HCEC 1CT (cell line): Measurements from ENCODE around the gene FARP1.
A peak's percentile ranks its signal among the peaks of the same experiment; 100 is the strongest.

ENCODE experiments used
- DNase-seq: peaks from one replicate; pipeline ENCODE4 v3.0.0-alpha.2; 2017

The FARP1 gene

DNA sequence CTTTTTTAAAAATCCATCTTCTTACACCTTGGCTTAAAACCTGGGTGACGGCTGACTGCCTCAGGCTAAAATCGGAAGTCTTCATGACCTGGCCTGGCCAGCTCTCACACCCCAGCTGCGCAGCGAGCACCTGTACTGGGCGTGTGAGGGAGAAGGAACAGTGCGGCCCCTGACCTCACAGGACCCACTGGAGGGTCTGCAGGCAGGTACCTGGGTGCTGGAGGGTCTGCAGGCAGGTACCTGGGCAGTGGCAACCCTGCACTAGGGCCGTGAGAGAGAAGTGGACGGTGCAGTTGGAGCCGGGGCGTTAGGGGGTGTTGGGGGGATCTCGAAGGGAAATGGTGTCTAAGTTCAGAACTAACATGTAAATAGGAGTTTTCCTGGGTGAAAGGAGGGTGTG, 289.7 kb downstream of the FARP1 start:
- DNase-seq = no peak

DNA sequence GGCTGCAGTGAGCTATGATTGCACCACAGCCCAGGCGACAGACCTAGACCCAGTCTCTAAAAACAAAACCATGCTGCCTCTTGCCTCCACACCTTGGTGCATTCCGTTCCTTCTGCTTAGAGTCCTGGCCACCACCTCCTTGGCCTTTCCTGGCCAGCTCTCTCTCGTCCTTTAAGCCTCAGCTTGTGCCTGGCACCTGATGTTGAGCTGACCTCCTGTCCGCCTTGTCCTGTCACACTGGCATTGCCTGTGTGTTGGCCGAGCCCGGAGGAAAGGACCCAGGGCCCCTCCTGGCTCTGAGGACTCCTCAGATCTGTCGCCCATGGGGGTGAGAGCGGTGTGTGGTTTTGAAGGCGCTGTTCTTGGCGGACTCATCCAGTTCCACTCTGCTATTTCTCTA, 290.8 kb downstream of the FARP1 start:
- no peak for DNase-seq

DNA sequence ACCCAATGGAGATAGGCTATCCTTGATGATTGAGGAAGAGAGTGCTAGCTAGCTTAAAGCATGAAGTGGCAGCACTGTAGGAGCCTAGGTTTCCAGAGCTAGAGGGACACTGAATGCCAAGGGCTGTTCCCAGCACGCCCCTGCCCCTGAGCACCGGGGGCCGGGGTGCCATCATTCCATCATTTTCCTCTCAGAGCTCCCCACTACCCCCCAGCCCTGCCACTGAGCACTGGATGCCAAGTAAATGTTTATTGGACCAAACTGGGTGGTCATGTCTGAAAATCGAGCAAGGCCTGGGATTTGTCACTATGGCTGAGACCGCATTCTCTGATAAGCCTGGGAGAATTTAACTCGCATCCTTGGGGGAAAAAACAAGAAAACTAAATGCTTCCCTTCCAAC, 291.2 kb downstream of the FARP1 start:
- no peak for DNase-seq

DNA sequence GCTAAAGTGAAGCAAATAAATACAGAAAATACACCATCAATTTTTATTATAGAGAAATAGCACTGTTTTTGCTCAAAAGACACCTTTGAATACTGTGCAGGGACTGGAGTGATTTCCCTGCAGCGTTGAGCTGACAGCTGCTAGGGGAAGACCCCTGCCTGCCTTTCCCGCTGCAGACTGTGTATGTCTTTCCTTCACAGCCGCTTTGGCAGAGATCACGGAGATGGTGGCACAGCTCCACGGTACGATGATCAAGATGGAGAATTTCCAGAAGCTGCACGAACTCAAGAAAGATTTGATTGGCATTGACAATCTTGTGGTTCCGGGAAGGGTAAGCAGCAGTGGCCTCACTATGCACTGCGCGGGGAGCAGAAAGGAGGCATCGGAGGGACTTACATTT, 292.5 kb downstream of the FARP1 start:
- no peak for DNase-seq

DNA sequence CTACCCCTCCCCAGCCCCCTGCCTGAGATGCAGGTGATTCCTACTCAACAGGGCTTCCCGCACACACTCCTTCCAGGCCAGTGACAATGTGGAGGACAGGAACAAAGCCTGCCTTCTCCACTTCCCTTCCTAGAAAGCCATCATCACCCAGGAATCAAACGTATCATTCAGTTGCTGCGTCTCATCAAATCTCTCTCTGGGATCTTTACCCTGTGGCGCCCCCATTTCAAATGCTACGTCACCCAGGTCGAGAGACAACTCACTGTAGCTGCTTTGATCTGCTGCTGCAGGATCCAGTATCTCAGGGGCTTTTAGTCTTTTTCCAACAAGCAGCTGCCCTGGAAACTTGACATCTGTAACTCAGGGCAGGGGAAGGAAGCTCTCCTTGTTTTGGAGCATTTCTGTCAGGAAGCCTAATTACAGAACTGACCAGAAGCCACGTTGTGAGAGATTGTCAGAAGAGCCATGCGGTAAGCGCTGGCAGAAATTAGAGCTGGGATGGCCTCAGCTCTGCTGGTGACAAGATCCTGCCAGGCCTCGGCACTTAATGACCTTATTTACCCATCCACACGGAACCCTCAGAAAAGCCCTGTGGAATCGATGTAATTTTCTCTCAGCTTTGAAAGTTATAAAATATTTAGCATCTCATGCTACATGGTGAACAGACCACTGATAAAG, 293.5 kb downstream of the FARP1 start:
- DNase-seq = no peak

DNA sequence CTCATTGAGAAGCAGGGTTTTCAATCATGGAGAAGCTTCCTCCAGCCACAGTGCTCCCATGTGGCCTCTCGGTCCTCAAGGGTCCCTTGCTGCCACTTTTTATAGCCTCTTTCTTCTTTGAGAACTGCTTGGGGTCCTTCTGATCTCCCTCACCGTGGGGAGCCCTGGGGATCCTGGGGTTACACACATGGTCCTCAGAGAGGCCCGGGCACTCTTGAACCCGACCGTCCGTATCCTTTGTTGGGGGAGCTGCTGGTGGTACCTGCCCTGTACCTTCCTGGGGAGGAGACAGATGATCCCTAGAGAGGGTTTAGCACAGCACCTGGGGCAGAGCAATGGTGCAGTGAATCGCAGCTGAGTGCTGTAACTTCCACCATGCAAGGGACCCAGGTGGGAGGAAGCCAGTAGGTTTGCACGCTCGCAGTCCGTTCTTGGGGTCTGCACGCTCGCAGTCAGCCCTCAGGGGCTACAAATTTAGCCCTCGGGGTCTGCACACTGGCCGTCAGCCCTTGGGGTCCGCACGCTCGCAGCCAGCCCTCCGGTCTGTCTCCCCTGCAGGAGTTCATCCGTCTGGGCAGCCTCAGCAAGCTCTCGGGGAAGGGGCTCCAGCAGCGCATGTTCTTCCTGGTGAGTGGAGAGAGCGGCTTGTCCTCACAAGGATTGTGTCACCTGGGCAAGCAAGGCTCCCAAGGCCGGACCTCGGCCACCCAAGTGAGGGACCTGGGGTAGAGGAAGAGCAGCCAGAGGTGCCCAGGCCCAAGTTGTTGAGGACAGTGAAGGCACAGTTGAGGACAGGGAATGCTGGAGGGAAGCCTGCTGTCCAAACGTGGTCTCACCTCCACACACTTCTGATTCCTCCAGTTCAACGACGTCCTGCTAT, 295.6 kb downstream of the FARP1 start:
- no peak for DNase-seq

DNA sequence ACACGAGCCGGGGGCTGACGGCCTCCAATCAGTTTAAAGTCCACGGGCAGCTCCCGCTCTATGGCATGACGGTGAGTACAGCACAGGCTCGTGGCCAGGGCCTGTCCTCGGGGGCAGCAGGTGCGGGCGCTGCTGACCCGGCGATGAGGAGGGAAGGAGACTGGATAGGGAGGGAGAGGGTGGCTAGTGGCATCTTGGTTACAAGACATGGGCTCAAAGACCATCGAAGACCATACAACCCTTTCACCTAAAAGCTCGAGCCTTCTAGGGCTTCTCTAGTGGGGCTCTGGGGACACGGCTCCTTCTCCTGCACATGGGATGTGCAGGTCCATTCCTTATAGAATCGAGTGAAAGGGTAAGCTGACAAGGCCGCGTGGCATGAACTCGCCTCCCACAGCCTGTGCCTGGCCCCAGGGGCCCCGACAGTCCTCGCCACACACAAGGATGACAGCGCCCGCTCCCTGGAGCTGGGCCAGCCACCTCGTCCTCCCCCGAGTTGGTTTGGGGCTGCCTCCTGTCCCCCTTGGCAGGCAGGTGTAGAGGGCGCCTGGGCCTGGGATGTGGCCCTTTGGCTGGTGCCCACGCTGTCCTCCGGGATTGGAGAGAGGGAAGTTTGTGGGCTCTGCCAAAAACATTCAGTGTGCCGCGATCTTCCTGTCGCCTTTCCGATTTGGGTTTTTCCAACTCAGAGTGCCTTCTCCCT, 296.4 kb downstream of the FARP1 start:
- no peak for DNase-seq

DNA sequence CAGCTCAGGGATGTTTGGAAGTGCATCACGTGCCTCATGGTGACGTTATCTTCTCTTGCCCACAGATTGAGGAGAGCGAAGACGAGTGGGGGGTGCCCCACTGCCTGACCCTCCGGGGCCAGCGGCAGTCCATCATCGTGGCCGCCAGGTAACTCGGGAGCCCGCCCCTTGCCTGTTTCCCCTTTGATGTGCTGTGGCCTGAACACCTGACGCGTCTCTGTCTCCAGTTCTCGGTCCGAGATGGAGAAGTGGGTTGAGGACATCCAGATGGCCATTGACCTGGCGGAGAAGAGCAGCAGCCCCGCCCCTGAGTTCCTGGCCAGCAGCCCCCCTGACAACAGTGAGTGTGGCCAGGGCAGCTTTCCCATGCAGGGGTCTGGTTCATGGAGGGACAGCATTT, 297.0 kb downstream of the FARP1 start:
- no peak for DNase-seq

DNA sequence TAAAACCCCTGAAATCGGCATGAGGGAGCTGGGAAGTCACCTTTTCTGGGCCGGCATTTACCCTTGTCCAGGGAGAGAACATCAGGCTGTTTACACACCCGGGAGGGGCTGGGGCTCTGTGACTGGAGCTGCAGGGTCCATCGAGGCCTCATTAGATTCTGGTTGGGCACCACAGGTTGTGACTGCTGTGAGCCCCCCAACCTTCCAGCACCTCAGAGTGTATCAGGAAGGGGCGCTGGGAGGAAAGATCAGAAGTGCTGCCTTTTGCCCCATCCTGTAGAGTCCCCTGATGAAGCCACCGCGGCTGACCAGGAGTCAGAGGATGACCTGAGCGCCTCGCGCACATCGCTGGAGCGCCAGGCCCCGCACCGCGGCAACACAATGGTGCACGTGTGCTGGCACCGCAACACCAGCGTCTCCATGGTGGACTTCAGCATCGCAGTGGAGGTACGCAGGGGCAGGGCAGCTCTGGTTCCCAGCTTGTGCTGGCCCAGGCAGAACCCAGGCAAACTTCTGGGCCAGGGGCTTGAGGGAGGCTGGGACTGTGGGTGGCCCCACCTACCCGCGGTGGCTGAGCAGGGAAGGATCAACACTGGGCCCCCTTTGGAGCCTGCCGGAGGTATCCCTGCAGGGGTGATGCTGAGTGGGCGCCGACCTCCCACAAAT, 297.6 kb downstream of the FARP1 start:
- no peak for DNase-seq

DNA sequence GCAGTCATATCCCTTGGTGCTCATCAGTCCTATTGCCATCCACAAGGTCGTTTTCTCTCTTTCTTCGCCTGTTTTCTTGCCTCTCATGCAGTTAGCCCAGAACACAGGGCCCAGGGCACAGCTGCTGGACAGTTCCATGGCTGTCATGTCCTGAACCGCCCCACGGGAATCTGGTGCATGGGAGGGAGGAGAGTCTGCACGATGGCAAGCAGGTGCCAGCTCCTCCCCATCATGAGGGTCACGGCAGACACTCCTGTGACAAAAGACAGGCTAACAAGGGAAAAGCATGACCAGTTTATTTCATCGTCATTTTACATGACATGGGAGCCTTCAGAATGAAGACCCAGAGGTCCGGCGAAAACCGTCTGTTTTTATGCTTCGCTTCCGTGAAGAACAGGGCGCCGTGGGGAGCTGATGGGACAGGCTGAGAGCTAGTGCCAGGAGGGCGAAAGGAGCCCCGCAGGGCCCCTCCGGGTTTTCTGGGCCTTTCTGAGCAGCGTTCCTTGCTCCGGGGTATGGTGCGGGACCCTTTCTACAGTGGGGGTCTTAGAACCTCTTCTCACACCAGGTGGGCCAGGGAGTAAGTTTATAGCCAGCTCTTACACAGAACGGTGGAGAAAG, 298.3 kb downstream of the FARP1 start:
- DNase-seq = no peak

DNA sequence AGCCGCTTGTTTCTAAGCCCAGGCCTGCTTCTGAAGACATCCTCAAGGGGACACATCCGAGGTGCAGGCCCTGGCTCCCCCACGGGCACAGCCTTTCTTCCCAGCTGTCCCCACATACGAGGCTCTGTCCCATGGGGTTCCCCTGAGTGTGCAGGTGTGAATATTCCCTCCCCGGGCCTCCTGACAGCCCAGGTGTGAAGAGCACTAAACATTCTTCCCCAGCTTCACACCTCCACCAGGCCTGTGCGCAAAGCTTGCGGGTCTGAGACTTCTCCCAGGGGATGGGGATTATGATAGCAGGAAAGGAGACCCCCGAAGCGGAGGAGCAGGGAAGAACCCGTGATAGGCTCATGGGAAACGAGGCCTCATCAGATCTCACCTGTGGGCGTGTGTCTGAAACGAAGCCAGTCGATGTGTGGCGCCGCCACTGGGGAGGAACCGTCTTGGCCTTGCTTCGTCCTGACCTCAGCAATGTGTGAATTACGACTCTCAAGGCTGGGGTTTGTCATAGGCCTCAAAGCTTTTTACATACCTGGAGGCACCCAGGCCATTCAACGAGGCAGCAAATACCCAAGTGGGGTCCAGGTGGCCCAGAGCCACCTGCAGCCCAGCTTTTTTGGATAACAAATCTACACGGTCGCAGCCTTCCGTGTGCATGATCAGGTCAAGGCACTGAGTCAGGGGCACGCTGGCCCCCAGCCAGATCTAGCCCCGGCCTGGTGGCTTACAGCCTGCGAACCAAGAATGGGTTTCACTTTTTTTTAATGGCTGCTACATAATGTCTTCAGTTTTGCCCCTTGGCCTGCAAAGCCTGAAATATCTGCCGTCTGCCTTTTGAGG, 299.7 kb downstream of the FARP1 start:
- DNase-seq = no peak

DNA sequence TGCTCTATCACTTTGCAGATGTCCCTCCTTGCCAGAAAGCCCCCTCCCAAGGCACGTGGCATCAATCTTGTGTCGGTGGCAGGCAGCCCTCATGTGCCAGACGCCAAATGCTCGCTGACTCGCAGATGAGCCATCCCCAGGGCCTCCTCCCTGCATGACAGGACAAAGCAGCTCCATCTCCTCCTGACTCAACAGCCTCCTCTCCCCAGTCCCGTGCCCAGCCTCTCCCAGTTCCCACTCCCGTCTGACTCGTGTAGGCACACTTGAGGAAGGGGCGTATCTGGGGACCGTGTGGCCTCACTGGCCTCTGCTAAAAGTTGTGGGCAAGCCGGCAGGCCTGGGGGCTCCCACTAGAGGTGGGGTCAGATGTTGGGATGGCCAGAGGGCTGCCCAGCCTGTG, 300.4 kb downstream of the FARP1 start:
- peak; percentile 82 for DNase-seq

DNA sequence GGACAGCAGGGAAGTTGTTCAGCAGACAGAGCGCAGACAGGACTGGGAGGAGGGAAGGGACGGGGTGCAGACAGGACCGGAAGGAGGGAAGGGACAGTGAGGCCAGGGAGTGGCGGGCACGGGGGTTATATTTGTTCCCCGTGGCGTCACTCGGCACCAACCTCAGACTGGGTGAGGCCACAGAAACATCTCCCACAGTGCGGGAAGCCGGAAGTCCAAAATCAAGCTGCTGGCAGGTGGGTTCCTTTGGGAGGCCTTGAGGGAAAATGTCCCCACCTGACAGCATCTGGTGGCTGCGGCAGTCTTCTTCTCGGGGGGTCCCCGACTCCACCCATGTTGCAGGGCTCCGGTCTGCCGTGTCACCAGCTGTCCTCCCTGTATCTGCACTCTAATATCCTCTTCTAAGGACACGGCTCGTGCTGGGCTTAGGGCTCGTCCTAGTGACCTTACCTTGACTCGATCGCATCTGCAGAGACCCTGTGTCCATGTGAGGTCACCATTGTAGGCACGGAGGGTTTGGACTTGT, 301.0 kb downstream of the FARP1 start:
- no peak for DNase-seq

DNA sequence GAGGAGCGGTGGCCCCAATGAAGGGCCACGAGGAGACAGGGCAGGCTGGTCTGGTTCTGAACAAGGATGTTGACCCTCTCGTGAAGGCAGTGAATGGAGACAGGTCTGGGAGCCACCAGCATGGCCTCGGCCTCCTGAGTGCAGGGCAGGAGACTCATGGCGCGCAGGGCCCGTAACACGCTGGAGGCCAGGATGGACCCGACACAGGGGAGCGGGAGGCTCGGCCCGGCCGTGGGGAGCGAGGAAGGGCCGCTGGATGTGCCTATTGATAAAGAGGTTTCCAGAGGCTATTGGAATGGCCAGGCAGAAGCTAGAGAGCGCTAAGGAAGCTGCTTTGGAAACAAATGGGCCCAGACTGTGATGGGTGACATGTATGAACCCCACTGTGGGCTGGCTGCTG, 301.5 kb downstream of the FARP1 start:
- DNase-seq = no peak

DNA sequence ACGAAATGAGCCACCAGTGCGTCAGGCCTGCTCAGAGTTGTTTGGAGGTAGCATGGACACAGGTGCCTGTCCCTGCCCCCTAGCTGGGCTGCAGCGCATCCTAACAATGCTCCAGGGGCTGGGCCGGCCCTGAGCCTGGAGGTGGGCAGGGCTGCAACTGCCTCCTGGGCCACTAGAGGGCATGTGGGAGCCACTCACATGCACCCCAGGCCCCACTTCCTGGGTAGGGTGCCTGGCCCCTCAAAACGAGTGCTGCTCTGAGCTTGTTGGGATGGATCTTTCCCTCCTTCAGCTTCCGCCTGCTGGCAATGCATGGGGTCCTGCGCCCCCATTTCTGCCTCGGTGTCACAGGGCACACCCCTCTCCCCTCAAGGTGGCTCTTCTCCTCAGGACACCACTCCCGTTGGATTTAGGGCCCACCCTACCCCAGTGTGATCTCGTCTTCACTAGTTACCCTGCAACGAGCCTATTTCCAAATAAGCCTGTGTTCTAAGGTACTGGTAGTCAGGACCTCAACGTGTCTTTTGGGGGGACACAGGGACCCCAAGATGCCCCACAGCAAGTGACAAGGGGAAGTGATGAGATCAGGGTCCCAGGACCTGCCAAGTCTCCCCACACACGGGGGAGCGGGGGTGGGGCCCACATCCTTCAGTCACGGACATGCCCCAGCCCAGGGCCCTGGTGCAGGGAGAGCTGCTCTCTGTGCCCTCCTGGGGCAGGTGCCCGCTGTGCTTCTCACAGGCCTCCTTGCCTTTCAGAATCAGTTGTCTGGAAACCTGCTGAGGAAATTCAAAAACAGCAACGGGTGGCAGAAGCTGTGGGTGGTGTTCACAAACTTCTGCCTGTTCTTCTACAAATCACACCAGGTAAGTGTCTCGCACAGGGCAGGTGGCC, 302.7 kb downstream of the FARP1 start:
- peak; percentile 35 for DNase-seq

DNA sequence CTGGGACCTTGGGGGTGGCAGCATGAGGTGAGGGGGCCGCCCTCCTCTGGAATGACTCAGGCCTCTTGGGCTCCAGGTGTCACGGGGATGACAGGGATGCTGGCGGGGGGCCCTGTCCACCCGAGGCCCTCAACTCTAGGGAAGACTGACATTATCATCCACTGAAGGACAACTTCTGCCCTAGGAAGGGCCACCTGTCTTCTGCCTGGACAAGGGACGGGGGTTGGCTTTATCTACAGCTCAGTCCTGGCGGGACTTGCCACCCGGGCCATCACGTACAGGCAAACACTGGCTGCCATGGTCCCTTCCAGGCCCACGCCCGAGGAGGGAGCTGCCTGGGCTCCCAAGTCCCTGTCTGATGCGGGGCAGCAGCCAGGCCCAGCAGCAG, 303.3 kb downstream of the FARP1 start:
- no peak for DNase-seq

DNA sequence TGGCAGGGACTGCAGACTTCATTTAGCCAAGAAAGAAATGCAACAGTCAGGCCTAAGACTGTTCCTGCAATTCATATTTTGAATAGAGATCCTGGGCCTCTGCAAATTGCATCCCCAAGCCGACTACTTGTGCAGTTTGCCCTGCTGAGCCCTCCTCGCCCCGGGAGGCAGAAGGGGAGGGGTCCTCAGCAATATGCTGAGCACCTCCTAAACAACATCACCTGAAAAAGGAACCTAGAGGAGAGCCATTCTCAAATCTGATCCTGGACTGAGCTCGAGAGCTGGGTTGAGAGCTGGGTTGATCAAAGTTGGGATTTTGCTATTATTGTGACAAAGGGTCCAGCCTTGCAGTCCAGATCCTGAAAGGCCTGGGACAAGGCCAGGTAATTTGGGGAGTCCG, 304.2 kb downstream of the FARP1 start:
- DNase-seq = no peak

DNA sequence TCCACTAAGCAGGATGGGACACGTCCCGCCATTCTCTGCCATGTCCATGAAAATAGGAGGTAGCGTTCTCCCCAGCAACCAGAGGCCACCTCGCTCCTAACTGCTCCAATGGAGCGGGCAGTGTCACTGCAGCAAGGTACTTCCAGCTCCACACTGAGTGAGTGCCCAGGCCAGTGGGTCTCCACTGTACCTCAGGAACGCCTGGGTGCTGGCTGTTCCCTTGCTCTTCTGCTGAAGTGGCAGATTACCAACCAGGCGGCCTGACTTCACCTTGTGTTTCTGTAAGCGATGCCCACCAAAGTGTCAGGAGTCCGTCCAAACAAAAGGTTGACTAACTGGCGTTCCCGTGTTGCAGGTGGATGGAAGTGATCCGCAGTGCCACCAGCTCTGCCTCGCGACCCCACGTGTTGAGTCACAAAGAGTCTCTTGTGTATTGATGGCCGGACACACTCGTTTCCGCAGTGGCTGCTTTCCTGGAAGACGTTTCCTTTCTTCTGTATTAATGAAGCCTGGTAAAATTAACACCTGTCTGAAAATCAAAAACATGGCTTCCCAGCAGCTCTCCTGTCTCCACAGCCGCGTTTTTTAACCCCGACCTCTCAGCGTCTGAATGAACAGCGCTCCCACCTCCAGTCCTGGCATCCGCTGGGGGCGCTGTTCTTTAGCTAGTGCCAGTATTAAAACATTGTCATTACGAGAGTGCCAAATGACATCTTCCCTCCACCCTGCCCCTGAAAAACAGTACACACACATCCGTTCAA, 305.2 kb downstream of the FARP1 start:
- DNase-seq = no peak

DNA sequence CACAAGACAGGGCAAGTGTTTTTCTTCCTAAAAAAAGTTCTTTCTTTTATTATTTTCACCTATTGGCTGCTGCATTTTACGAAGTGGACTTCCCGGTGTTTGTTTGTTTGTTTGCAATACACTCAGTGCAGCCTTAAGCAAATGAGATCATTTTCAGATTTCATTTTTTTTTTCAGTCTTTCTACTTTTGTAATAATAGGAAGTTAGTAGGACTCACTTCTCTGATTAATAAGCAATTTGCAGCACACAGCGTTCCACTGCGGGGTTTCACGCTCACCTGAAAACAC, 305.7 kb downstream of the FARP1 start:
- no peak for DNase-seq

DNA sequence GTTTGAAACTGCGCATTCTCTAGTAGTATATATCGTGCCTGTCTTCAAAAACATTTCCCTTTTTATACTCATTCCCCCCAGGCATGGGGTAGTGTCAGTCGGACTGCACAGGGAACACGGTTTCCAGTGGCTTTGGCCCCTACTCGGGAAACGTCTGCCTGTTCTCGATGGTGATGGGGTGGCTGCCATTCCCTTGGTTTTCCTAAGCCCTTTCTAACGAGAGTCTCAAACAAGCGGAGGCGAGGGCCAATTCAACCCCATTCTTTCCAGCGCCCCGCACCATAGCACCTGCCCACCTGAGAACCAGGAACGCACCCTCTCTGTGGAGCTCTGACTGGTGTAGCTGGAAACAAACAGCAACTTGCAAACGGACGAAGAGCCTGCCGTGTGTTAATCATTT, 306.4 kb downstream of the FARP1 start:
- DNase-seq = no peak
